ENCODE measurements around the gene WNT3A.

WNT3A gene

GRCh38 chr1:228034954-228035837, 28.4 kb downstream of the WNT3A start:
- no peak for DNase-seq

DNA sequence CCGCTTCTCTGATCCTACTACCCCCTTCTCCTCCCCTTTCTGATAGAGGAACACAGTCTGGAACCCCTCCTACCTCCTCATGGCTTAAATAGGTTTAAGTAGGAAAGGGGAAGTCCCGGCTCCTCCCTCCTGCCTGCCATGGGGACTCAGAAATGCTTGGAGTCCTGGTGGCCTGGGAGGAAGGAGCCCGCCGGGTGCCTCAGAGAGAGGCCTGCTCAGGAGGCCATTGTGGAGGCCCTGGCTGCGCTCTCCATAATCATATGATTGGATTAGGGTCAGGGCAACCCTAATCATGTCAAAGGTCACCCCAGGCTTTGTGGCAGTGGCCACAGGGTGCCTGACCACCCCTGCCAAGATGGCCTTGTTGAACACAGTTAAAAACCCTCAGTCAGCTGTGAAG, 29.0 kb downstream of the WNT3A start:
- no peak for DNase-seq

GRCh38 chr1:228036701-228037231, 30.0 kb downstream of the WNT3A start:
- no peak for DNase-seq

DNA sequence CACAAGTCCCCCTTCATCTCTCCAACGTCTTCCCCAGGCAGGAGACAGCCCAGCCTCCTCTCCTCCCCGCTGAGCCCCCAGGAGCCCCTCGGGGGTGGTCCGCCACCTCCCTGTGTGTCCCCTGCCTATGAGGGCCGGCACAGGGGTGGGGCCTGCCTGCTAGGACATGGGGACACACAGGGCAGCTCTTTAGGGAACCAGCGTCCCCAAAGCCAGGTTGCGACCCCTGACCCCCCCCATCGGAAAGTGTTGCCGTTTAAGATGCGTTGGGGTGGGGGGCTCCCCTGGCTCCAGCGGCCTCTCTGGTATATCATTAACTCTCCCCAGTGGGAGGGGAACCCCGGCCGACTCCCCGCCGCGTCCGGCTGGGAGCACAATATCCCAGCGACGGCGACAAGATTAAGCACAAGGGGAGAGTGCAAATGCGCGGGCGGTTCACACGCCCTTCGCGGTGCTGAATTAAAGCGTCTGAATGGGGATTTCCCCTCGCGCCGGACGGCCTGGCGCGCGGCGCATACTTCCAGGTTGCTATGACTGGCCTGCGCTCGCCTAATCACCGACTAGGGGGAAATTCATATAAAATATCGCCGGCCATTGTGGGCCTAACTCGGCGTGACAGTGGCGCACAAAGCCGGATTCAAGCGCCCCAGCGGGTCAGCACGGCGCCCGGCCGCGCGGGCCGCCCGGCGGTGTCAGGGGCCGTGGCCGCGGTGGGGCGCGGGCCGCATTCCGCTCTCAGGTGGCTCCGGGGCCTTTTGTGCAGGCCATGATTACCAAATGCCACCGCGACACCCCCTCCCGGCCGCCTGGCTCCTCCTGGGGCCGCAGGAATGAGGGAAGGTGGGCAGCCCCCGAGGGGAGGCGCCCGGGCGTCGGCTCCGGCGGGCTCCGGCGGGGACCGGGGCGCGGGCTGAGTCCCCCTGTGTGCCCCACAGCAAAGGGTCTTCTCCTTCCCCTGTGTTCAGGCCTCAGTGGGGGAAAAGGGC, 30.9 kb downstream of the WNT3A start:
- no peak for DNase-seq

DNA sequence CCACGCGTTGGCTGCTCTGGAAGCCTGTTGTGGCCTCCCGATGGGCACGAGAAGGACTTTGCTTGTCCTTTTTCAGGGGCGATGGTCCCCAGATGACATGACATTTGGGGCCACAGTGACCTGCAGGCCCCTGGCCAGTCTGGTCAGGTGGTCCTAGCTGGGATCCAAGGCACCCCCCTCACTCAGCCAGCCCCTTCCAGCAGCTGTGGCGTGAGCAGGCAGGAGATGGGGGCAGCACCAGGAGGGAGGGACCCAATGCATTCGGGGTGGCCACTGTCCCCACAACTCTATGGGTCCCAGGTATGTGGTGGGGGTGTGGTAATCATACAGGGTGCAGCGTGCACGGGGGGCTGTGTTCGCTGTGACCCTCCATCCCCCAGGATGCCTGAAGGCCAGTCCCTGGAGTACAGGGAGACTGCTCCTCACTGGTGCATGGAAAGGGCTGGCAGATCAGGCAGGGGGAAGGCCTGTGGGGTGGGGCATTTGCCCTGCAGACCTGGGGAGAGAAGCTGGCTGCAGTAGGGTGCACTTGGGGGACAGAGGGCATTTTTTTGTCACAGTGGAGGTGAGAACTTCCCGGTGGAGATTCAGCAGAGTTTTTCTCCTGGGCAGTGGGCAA, 31.7 kb downstream of the WNT3A start:
- DNase-seq, result no peak

- no peak for DNase-seq
Observed at GRCh38 chr1:228039006-228039903, 32.5 kb downstream of the WNT3A start.

- no peak for DNase-seq
Observed at GRCh38 chr1:228039986-228040385, 33.2 kb downstream of the WNT3A start.

GRCh38 chr1:228041316-228041715, 34.5 kb downstream of the WNT3A start:
- no peak for DNase-seq

DNA sequence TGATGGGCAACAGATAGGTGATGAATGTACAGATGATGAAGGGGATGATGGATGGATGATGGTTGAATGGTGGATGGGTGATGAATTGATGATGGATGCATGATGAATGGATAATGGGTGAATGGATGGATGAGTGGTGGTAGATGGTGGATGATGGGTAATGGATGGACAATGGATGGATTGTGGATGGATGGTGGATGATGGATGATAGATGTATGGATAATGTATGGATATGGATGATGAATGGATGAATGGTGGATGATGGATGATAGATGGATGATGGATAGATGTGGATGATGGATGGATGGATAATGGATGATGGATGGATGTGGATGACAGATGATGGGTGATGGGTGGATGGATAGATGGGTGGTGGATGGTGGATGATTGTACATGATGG, 35.7 kb downstream of the WNT3A start:
- DNase-seq, result no peak

- DNase-seq, result no peak
Observed at GRCh38 chr1:228043281-228043848, 36.6 kb downstream of the WNT3A start.

GRCh38 chr1:228044961-228045360, 38.2 kb downstream of the WNT3A start:
- DNase-seq, result no peak

DNA sequence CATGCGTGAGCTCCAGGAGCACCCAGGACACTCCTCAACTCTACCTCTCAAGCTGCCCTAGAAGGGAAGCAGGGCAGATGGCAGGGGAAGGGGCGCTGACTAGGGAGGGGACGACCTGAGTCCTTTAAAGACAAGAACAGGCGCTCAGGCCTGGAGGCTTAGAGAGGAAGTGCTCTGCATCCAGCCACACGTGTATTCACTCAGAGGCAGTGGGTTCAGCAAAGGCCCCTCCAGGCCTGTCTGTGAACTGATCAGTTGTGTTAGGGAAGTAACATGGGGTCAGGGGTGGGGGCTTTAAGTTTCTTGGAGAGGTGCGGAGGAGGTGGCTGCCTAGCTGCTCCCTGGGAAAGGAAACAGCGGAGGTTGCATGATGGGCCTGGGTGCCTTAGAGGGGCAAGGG, 38.6 kb downstream of the WNT3A start:
- no peak for DNase-seq

GRCh38 chr1:228045871-228046270, 39.1 kb downstream of the WNT3A start:
- no peak for DNase-seq

- no peak for DNase-seq
Observed at GRCh38 chr1:228046421-228047182, 39.8 kb downstream of the WNT3A start.

GRCh38 chr1:228047183-228047466, 40.3 kb downstream of the WNT3A start:
- DNase-seq, result no peak

DNA sequence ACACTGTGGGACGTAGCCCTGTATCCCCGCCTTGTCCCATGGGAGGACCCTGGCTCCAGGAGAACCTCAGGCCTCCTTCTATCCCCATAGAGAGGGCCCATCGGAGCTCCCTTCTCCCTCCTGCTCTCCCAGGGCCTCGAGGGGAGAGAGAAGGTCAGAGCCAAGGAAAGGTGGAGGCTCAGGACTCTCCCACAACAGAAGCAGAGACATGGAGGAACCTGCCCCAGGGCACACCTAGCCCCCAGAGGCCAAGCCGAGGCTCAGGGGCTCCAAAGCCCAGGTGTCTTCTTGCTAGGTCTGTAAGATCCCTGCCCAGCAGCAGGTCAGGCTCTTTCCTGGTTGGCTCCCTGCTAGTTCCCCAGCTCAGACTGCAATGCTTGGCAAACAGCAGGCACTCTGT, 41.3 kb downstream of the WNT3A start:
- no peak for DNase-seq

GRCh38 chr1:228048659-228049298, 42.0 kb downstream of the WNT3A start:
- no peak for DNase-seq

GRCh38 chr1:228050571-228051231, 43.9 kb downstream of the WNT3A start:
- no peak for DNase-seq

- DNase-seq, result no peak
Observed at GRCh38 chr1:228058172-228058948, 51.6 kb downstream of the WNT3A start.

Data from NCI-H748 treated with DMSO at 0.1 percent for 48 hours (cell line).